Measurements from ENCODE around the gene MUC5AC. TPM values are rescaled to one million over a fixed set of nuclear protein-coding genes. Genes with fewer than 3 reads are reported as not detected.

The MUC5AC gene
- total and polyA plus RNA-seq, 9 donors = 0.01 to 0.75 (median 0.04) TPM; not detected in 4

GRCh38 chr11:1234771-1235305, 77.1 kb downstream of the MUC5AC start:
- H3K27ac ChIP-seq (ENCODE audit: low read length) = no peak overlapping the region
- no peak overlapping the region for H3K4me3 ChIP-seq (ENCODE audit: low read length)
- DNase-seq = no peak
- WGBS (ENCODE audit: insufficient coverage) = 77% methylated on average over 23 of the region's 23 CpGs
- H3K27me3 ChIP-seq (ENCODE audit: control insufficient read depth, insufficient read depth, low read length) = peaks cover 2% of the 10 kb centered on the region
- H3K4me1 ChIP-seq (ENCODE audit: control insufficient read depth, insufficient read depth, low read length) = no peaks in the 10 kb centered on the region
- H3K9me3 ChIP-seq (replicated peaks; ENCODE audit: control insufficient read depth, low read depth, low read length) = no peaks in the 10 kb centered on the region
- no peaks in the 10 kb centered on the region for H3K36me3 ChIP-seq (ENCODE audit: control insufficient read depth, insufficient read depth, low read length)

GRCh38 chr11:1235306-1235900, 77.7 kb downstream of the MUC5AC start:
- WGBS (ENCODE audit: insufficient coverage) = 33% methylated on average over 23 of the region's 23 CpGs
- H3K9me3 ChIP-seq (replicated peaks; ENCODE audit: control insufficient read depth, low read depth, low read length) = no peaks in the 10 kb centered on the region
- no peaks in the 10 kb centered on the region for H3K4me1 ChIP-seq (ENCODE audit: control insufficient read depth, insufficient read depth, low read length)
- H3K27me3 ChIP-seq (ENCODE audit: control insufficient read depth, insufficient read depth, low read length) = no peaks in the 10 kb centered on the region
- H3K4me3 ChIP-seq (ENCODE audit: low read length) = no peak overlapping the region
- H3K27ac ChIP-seq (ENCODE audit: low read length) = no peak overlapping the region
- DNase-seq = no peak
- H3K36me3 ChIP-seq (ENCODE audit: control insufficient read depth, insufficient read depth, low read length) = no peaks in the 10 kb centered on the region

DNA sequence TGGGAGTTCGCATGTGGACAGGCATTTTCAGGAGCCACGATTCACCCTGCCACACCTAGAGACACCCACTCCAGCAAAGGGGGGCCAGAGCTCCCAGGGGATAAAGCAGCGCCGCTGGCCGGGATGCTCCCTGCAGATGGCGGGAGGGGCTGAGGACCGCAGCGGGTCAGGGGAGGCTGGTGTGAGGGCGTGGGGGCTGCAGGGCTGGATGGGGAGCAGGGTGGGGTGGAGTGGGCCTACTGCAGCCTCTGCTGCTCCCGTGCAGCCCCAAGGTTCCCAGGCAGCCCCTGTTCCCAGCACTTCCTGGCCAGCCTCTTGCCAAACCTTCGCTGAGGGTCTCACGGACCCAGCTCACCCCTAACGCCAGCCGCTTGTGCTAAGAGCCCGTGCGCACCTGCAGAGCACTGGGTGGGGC, 78.2 kb downstream of the MUC5AC start:
- H3K9me3 ChIP-seq (replicated peaks; ENCODE audit: control insufficient read depth, low read depth, low read length) = no peaks in the 10 kb centered on the region
- 46% methylated on average over 13 of the region's 16 CpGs for WGBS (ENCODE audit: insufficient coverage)
- no peaks in the 10 kb centered on the region for H3K4me1 ChIP-seq (ENCODE audit: control insufficient read depth, insufficient read depth, low read length)
- DNase-seq = no peak
- H3K36me3 ChIP-seq (ENCODE audit: control insufficient read depth, insufficient read depth, low read length) = no peaks in the 10 kb centered on the region
- H3K27ac ChIP-seq (ENCODE audit: low read length) = no peak overlapping the region
- H3K27me3 ChIP-seq (ENCODE audit: control insufficient read depth, insufficient read depth, low read length) = no peaks in the 10 kb centered on the region
- H3K4me3 ChIP-seq (ENCODE audit: low read length) = no peak overlapping the region

GRCh38 chr11:1236316-1237127, 78.8 kb downstream of the MUC5AC start:
- no peak overlapping the region for H3K27ac ChIP-seq (ENCODE audit: low read length)
- H3K36me3 ChIP-seq (ENCODE audit: control insufficient read depth, insufficient read depth, low read length) = no peaks in the 10 kb centered on the region
- H3K4me1 ChIP-seq (ENCODE audit: control insufficient read depth, insufficient read depth, low read length) = no peaks in the 10 kb centered on the region
- 81% methylated on average over 37 of the region's 37 CpGs for WGBS (ENCODE audit: insufficient coverage)
- no peaks in the 10 kb centered on the region for H3K27me3 ChIP-seq (ENCODE audit: control insufficient read depth, insufficient read depth, low read length)
- DNase-seq = no peak
- no peaks in the 10 kb centered on the region for H3K9me3 ChIP-seq (replicated peaks; ENCODE audit: control insufficient read depth, low read depth, low read length)
- H3K4me3 ChIP-seq (ENCODE audit: low read length) = no peak overlapping the region

DNA sequence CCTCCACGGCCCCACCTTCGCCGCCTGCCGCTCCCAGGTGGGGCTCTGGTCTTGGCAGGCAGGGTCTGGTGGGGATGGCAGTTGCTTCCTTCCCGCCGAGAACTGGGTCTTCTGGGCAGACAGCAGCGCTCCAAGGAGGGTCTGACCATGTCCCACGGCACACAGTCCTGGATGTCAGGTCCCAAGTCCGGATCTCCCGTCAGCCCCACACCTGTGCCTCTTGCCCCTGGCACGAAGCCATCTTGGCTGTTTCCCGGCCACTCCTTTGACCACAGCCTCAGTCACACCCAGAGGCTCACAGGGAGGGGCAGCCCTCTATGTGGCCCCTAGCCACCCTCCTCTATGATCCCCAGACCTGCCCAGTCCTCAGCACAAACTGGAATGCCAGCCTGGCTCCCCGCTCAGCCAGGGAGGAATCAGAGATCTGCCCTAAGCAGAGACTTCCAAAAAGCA, 79.4 kb downstream of the MUC5AC start:
- 75% methylated on average over 13 of the region's 13 CpGs for WGBS (ENCODE audit: insufficient coverage)

DNA sequence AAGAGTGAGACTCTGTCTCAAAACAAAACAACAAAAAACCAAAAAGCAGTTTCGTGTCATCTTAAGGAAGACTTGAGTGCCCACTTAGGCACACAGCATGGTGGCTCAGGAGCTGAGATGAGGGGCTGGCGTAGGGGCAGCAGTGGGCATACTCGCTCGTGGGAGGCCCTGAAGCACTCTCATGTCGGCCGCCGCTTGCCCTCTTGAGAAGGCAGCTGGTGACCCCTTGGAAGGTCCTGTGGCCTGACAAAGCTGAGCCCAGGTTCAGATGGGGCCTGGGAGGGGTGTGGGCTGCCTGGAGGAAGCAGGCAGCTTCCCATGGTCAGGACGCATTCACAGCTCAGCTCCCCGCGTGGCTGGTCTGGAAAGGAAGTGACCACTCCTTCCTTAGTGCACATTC, 80.1 kb downstream of the MUC5AC start:
- H3K4me1 ChIP-seq (ENCODE audit: control insufficient read depth, insufficient read depth, low read length) = no peaks in the 10 kb centered on the region
- no peaks in the 10 kb centered on the region for H3K36me3 ChIP-seq (ENCODE audit: control insufficient read depth, insufficient read depth, low read length)
- H3K4me3 ChIP-seq (ENCODE audit: low read length) = no peak overlapping the region
- WGBS (ENCODE audit: insufficient coverage) = 85% methylated on average over 7 of the region's 10 CpGs
- H3K9me3 ChIP-seq (replicated peaks; ENCODE audit: control insufficient read depth, low read depth, low read length) = peaks cover 9% of the 10 kb centered on the region
- DNase-seq = no peak
- no peaks in the 10 kb centered on the region for H3K27me3 ChIP-seq (ENCODE audit: control insufficient read depth, insufficient read depth, low read length)
- no peak overlapping the region for H3K27ac ChIP-seq (ENCODE audit: low read length)

More for the DNA sequence above, 79.4 kb downstream of the MUC5AC start:
- DNase-seq = no peak
- H3K27me3 ChIP-seq (ENCODE audit: control insufficient read depth, insufficient read depth, low read length) = no peaks in the 10 kb centered on the region
- no peak overlapping the region for H3K27ac ChIP-seq (ENCODE audit: low read length)
- H3K9me3 ChIP-seq (replicated peaks; ENCODE audit: control insufficient read depth, low read depth, low read length) = peaks cover 5% of the 10 kb centered on the region
- H3K4me3 ChIP-seq (ENCODE audit: low read length) = no peak overlapping the region
- H3K4me1 ChIP-seq (ENCODE audit: control insufficient read depth, insufficient read depth, low read length) = no peaks in the 10 kb centered on the region
- H3K36me3 ChIP-seq (ENCODE audit: control insufficient read depth, insufficient read depth, low read length) = no peaks in the 10 kb centered on the region

DNA sequence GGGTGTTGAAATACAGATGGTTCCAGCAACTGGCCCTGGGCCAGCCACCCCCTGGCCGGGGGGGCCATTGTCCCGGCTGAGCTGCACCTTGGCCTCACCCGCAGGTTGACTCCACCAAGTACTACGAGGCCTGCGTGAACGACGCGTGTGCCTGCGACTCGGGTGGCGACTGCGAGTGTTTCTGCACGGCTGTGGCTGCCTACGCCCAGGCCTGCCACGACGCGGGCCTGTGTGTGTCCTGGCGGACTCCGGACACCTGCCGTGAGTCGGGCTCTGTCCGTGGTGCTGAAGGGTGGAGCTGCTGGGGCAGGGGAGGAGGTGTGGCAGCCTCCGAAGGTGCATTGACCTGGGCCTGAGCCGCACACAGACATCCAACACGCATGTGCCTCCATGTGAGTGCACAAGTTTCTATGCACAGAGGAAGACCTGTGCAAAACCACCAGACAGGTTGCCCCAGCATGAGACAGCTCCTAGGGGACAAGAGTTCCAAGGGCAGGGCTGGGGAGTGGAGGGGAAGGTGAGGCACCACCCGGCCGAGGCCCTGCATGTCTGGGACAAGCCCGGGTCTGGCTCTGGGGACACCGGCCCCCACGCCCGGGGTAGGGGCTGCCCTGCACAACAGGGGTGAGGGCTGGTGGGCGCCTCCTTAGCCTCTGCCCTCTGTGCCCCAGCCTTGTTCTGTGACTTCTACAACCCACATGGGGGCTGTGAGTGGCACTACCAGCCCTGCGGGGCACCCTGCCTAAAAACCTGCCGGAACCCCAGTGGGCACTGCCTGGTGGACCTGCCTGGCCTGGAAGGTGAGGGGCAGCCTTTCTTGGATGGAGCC, 81.2 kb downstream of the MUC5AC start:
- Histone ChIP-seq H3K36me3 (ENCODE audit: control insufficient read depth, insufficient read depth, low read length) (no peaks in the 10 kb centered on the region), H3K4me3 (ENCODE audit: low read length) (no peak overlapping the region), H3K27ac (ENCODE audit: low read length) (no peak overlapping the region), H3K9me3 (replicated peaks; ENCODE audit: control insufficient read depth, low read depth, low read length) (peaks cover 9% of the 10 kb centered on the region), H3K4me1 (ENCODE audit: control insufficient read depth, insufficient read depth, low read length) (no peaks in the 10 kb centered on the region), H3K27me3 (ENCODE audit: control insufficient read depth, insufficient read depth, low read length) (no peaks in the 10 kb centered on the region)
- DNase-seq = no peak
- WGBS (ENCODE audit: insufficient coverage) = 55% methylated on average over 33 of the region's 34 CpGs

GRCh38 chr11:1239596-1240205, 81.9 kb downstream of the MUC5AC start:
- Histone ChIP-seq H3K4me3 (ENCODE audit: low read length) (no peak overlapping the region), H3K36me3 (ENCODE audit: control insufficient read depth, insufficient read depth, low read length) (no peaks in the 10 kb centered on the region), H3K4me1 (ENCODE audit: control insufficient read depth, insufficient read depth, low read length) (no peaks in the 10 kb centered on the region), H3K27me3 (ENCODE audit: control insufficient read depth, insufficient read depth, low read length) (no peaks in the 10 kb centered on the region), H3K27ac (ENCODE audit: low read length) (no peak overlapping the region), H3K9me3 (replicated peaks; ENCODE audit: control insufficient read depth, low read depth, low read length) (peaks cover 9% of the 10 kb centered on the region)
- DNase-seq = no peak
- WGBS (ENCODE audit: insufficient coverage) = 75% methylated on average over 14 of the region's 23 CpGs

GRCh38 chr11:1240771-1241170, 83.0 kb downstream of the MUC5AC start:
- H3K4me3 ChIP-seq (ENCODE audit: low read length) = no peak overlapping the region
- H3K4me1 ChIP-seq (ENCODE audit: control insufficient read depth, insufficient read depth, low read length) = no peaks in the 10 kb centered on the region
- H3K9me3 ChIP-seq (replicated peaks; ENCODE audit: control insufficient read depth, low read depth, low read length) = peaks cover 9% of the 10 kb centered on the region
- no peaks in the 10 kb centered on the region for H3K27me3 ChIP-seq (ENCODE audit: control insufficient read depth, insufficient read depth, low read length)
- no peak for DNase-seq
- 88% methylated on average over 25 of the region's 25 CpGs for WGBS (ENCODE audit: insufficient coverage)
- no peaks in the 10 kb centered on the region for H3K36me3 ChIP-seq (ENCODE audit: control insufficient read depth, insufficient read depth, low read length)
- H3K27ac ChIP-seq (ENCODE audit: low read length) = no peak overlapping the region
